ENCODE results near the gene FARS2. TPM values are rescaled to one million over a fixed set of nuclear protein-coding genes. Genes with fewer than 3 reads are reported as not detected.

FARS2 gene
- total and polyA plus RNA-seq, 9 of the 15 experiments (the other 6 are each of a cell fraction or from before 2014, with no cell fraction given): 16.5 to 62.2 (median 27.0) TPM

- TF ChIP-seq ZBTB40 (IDR thresholded peaks at IDR 0.05) (no peak), ZBTB40 (CRISPR knock-in tag; IDR thresholded peaks at IDR 0.05) (no peak), DDX20 (tag; IDR thresholded peaks at IDR 0.05; ENCODE audit: low read depth) (no peak), POLR3G (IDR thresholded peaks at IDR 0.05; ENCODE audit: extremely low read depth, insufficient read length, insufficient replicate concordance) (no peak), ZNF707 (CRISPR knock-in tag; conservative IDR thresholded peaks at IDR 0.05) (no peak), ZNF551 (CRISPR knock-in tag; IDR thresholded peaks at IDR 0.05) (no peak), ZNF586 (CRISPR knock-in tag; conservative IDR thresholded peaks at IDR 0.05) (no peak), E2F8 (IDR thresholded peaks at IDR 0.05; ENCODE audit: low read depth, partially characterized antibody) (no peak), SMC3 (conservative IDR thresholded peaks at IDR 0.05; ENCODE audit: insufficient read depth, low read depth, low read length) (no peak), HMG20B (CRISPR knock-in tag; IDR thresholded peaks at IDR 0.05) (no peak), HDAC1 (IDR thresholded peaks at IDR 0.05) (no peak)
Measured at GRCh38 chr6:5811997-5812396, 550.7 kb downstream of the FARS2 start (continued).
